Neural progenitor cell (in vitro differentiated cells): ENCODE measurements around the gene GAL3ST3.

Experiments used
- CTCF ChIP-seq: fragments of 200-600 bp; sonication (generic); IDR thresholded peaks from 2 replicates; pipeline ENCODE4 v1.5.1; 2017; ENCODE audit warnings: antibody characterized with exemption, mild to moderate bottlenecking
- EZH2 ChIP-seq: fragments of 200-600 bp; sonication (generic); IDR thresholded peaks from 2 replicates; pipeline ENCODE4 v1.6.1; 2017; ENCODE audit warnings: antibody characterized with exemption, mild to moderate bottlenecking, moderate library complexity

- TF ChIP-seq CTCF: no peak
- TF ChIP-seq EZH2: no peak
Measured at GRCh38 chr11:66056501-66056900, 7.5 kb upstream of the GAL3ST3 start.
